Panc1 (cell line): ENCODE data around the gene RAPSN. TPM values are rescaled to one million over a fixed set of nuclear protein-coding genes. Genes with fewer than 3 reads are reported as not detected.

Experiments used
- ATAC-seq: fragments of 200-7000 bp; cut with Tn5 transposase; 2 replicates; pipeline ENCODE4 v1.9.1; 2020; ENCODE audit warnings: mild to moderate bottlenecking, moderate library complexity
- BruUV-seq: library from RNA; stranded (reverse); fragments of 400-500 nt; replicated peaks from 2 replicates; lab custom pipeline; 2021; lab: Mats Ljungman, UMichigan
- CTCF ChIA-PET: fragments of 300-600 bp; sonication (Branson Sonifier 250); formaldehyde crosslinking; loops from one replicate; lab custom pipeline; 2022; ENCODE audit warnings: antibody characterized with exemption; lab: Charles Lee
- POLR2A ChIA-PET: fragments of 300-600 bp; sonication (Branson Sonifier 250); formaldehyde crosslinking; loops from one replicate; lab custom pipeline; 2022; ENCODE audit warnings: antibody characterized with exemption; lab: Charles Lee
- DNase-seq: peaks from one replicate; pipeline ENCODE4 v3.0.0-alpha.2; 2010; ENCODE audit warnings: low read depth, low spot score
- H3K27ac ChIP-seq: 2 replicates; pipeline ENCODE4 v1.5.1; 2011; ENCODE audit warnings: mild to moderate bottlenecking, low read length, inconsistent platforms
- H3K27me3 ChIP-seq: fragments of 200-500 bp; sonication (Bioruptor generic); 2 replicates; pipeline ENCODE4 v1.6.0; 2014; ENCODE audit warnings: low read length, inconsistent platforms; ENCODE audit not compliant: control insufficient read depth, insufficient read depth
- H3K36me3 ChIP-seq: fragments of 200-500 bp; sonication (Bioruptor generic); 2 replicates; pipeline ENCODE4 v1.5.1; 2014; ENCODE audit warnings: inconsistent platforms, mild to moderate bottlenecking, low read length, moderate library complexity; ENCODE audit not compliant: control insufficient read depth, insufficient read depth
- H3K4me1 ChIP-seq: 2 replicates; pipeline ENCODE4 v1.5.1; 2011; ENCODE audit warnings: inconsistent platforms, mild to moderate bottlenecking, low read length, moderate library complexity; ENCODE audit not compliant: control insufficient read depth, insufficient read depth
- H3K4me3 ChIP-seq, 2 experiments: 2 replicates each; pipeline ENCODE4 v1.5.1; 2011 to 2012; ENCODE audit warnings: low read depth in 2 of 2, low read length in 2 of 2, mild to moderate bottlenecking in 2 of 2, inconsistent platforms in 1 of 2, moderate library complexity in 1 of 2
- H3K9me3 ChIP-seq: fragments of 200-500 bp; sonication (Bioruptor generic); 2 replicates; pipeline ENCODE4 v1.5.1; 2014; ENCODE audit warnings: low read depth, mild to moderate bottlenecking, inconsistent platforms, low read length, moderate library complexity; ENCODE audit not compliant: control insufficient read depth, insufficient read depth
- CTCF ChIP-seq: fragments of 450-650 bp; IDR thresholded peaks from 2 replicates; pipeline ENCODE4 v1.5.1; 2017; ENCODE audit warnings: mild to moderate bottlenecking
- POLR2AphosphoS5 ChIP-seq: IDR thresholded peaks from 2 replicates; pipeline ENCODE4 v1.6.1; 2012; ENCODE audit warnings: mild to moderate bottlenecking, low read depth, low read length, moderate library complexity
- REST ChIP-seq, 2 experiments: IDR thresholded peaks; 2 replicates each; pipeline ENCODE4 v1.6.1; 2011 to 2012; ENCODE audit warnings: low read depth in 2 of 2, control low read depth in 1 of 2, low read length in 1 of 2, mild to moderate bottlenecking in 1 of 2, moderate library complexity in 1 of 2; ENCODE audit not compliant: insufficient read depth in 1 of 2
- SIN3A ChIP-seq: IDR thresholded peaks from 2 replicates; pipeline ENCODE4 v1.6.1; 2012; ENCODE audit warnings: low read depth, mild to moderate bottlenecking, low read length, moderate library complexity, borderline replicate concordance; ENCODE audit not compliant: insufficient read depth
- TCF7L2 ChIP-seq: IDR thresholded peaks from 2 replicates; pipeline ENCODE4 v1.6.1; 2011; ENCODE audit warnings: mild to moderate bottlenecking, low read depth, low read length, inconsistent platforms
- in situ Hi-C: cut with HindIII; loops from 2 replicates; pipeline ENCODE4 v1.10.0; 2016; ENCODE audit warnings: low sequenced_read_pairs, low pct_unique_long_range_greater_than_20kb
- intact Hi-C: fragments of 100-400 bp; cut with micrococcal nuclease; formaldehyde crosslinking; loops from one replicate; pipeline ENCODE4 v1.10.0; 2022; ENCODE audit not compliant: unreplicated experiment
- total RNA-seq: library from RNA; stranded (reverse); gene quantifications from one replicate; pipeline ENCODE4 v1.2.1, GENCODE V29; 2021; ENCODE audit not compliant: unreplicated experiment

The RAPSN gene
- total RNA-seq, 1 experiment from 2014 or later: 1.8 TPM

DNA sequence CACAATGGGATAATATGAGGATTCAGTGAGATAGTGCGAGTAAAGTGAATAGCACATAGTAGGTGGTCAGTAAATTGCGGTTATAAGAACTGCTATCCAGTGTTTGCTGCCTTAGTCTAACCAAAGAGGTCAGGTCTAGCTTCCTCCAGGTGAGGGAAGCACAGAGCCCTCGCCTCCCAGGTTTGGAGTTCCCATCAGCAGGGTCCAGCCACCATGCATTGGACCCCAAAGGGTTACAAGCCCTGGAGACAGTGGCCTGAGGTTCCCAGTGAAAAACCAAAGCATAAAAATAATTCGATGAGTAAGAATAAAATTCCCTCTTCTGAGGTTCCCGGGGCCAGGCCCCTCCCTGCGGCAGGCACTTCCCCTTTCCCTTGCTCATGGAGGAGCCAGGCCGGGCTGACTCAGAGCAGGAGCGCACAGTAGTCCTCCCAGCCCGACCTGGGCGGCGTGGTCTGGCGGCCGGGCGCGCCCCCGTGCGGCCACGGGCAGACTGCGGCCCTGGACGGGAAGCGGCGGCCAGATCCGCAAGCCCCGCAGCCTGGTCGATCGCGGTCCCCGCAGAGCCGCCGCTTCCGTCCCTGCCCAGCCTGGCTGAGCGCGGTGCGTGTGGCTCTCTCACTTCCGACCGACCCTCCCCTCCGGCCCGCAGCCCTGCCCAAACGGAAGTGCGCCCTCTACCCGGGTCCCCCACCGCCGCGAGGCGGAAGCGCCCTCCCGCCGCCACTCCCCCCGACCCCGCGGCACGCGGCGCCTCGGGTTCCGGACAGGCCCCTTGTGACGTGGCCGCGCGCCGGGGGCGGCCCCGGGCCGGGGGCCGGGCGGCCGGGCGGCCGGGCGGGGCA lies 41.0 kb downstream of the RAPSN start, which contains the start of gene SLC39A13:
Gene SLC39A13, plus strand, starts transcription at position 845 of the 845 bp plus-strand sequence. CDS start 1,505 bp downstream, outside the sequence.
- in situ Hi-C loops (no loop called here), intact Hi-C loops (no loop called here)
- Histone ChIP-seq H3K4me1 (peaks cover 17% of the 10 kb centered on the region), H3K27ac (peak within 1 kb of the TSS; percentile 95), H3K4me3 (peak within 1 kb of the TSS; percentile 66 to 90), H3K9me3 (no peaks in the 10 kb centered on the region), H3K36me3 (no peaks in the 10 kb centered on the region; the same call in 1 of the 2 replicates), H3K27me3 (no peaks in the 10 kb centered on the region)
- DNase-seq (peak; percentile 66), ATAC-seq (peak; percentile 94)
- BruUV-seq: TSS peak; percentile 84
- POLR2A ChIA-PET: no interaction called here
- CTCF ChIA-PET: interaction anchor here (0.6 kb wide), 1 partner anchor 446 kb away, joined by 4 read pairs; no protein-coding TSS in a partner anchor
- peak; percentile 36; the same call in 1 of the 2 replicates for TF ChIP-seq TCF7L2
- no peak for TF ChIP-seq REST (IDR thresholded peaks at IDR 0.05; ENCODE audit: insufficient read depth in 1 of 2, low read depth in 2 of 2, low read length in 1 of 2)
- peak; percentile 97 for TF ChIP-seq CTCF
- TF ChIP-seq SIN3A: peak; percentile 82; the same call in 1 of the 2 replicates
- peak; percentile 33 for TF ChIP-seq POLR2AphosphoS5

GRCh38 chr11:47406896-47407745 lies 41.8 kb downstream of the RAPSN start:
- no peak for ATAC-seq
- Histone ChIP-seq H3K36me3 (no peaks in the 10 kb centered on the region; the same call in 1 of the 2 replicates), H3K27me3 (no peaks in the 10 kb centered on the region), H3K27ac (peak overlapping the region; percentile 95), H3K4me3 (peak overlapping the region; percentile 56 to 77), H3K4me1 (peaks cover 17% of the 10 kb centered on the region), H3K9me3 (no peaks in the 10 kb centered on the region)
- no peak for DNase-seq
- in situ Hi-C loops (no loop called here), intact Hi-C loops (no loop called here)
- ChIA-PET CTCF (no interaction called here), POLR2A (no interaction called here)
- no peak for TF ChIP-seq SIN3A
- no peak for TF ChIP-seq TCF7L2
- TF ChIP-seq POLR2AphosphoS5: no peak
- TF ChIP-seq CTCF: no peak
- no peak for TF ChIP-seq REST (IDR thresholded peaks at IDR 0.05; ENCODE audit: insufficient read depth in 1 of 2, low read depth in 2 of 2, low read length in 1 of 2)
- BruUV-seq: no TSS peak
